IPS DF 6.9 (cell line): Measurements from ENCODE around the gene KIAA0825.
"Not testable (repeated sequence)": the region's sequence is repeated elsewhere in the genome, so short reads cannot be mapped to it uniquely, and the experiment has no call there.

Source experiments
- DNase-seq: peaks from one replicate; pipeline ENCODE4 v3.0.0-alpha.2; 2013; ENCODE audit warnings: low read depth, low spot score
- H3K27ac ChIP-seq: one replicate; pipeline ENCODE4 v1.5.1; 2013; ENCODE audit warnings: low read length, control low read depth
- H3K27me3 ChIP-seq: 2 replicates; pipeline ENCODE4 v1.6.1; 2013; ENCODE audit warnings: mild to moderate bottlenecking, low read length; ENCODE audit not compliant: control insufficient read depth, insufficient read depth
- H3K36me3 ChIP-seq: 2 replicates; pipeline ENCODE4 v1.6.1; 2013; ENCODE audit warnings: low read length; ENCODE audit not compliant: control insufficient read depth, insufficient read depth
- H3K4me1 ChIP-seq: 2 replicates; pipeline ENCODE4 v1.6.1; 2013; ENCODE audit warnings: low read length; ENCODE audit not compliant: control insufficient read depth, insufficient read depth
- H3K4me3 ChIP-seq: 2 replicates; pipeline ENCODE4 v1.5.1; 2013; ENCODE audit warnings: mild to moderate bottlenecking, low read length
- H3K9me3 ChIP-seq: 2 replicates; pipeline ENCODE4 v1.6.1; 2013; ENCODE audit warnings: low read length, inconsistent platforms; ENCODE audit not compliant: control insufficient read depth, insufficient read depth
- WGBS: extraction: QIAGEN DNeasy Blood & Tissue Kit; methylation state at CpG from one replicate; pipeline ENCODE4 v1.1.7; 2013; ENCODE audit warnings: mixed read lengths, missing lambda C conversion rate; ENCODE audit not compliant: insufficient read length, insufficient coverage; 5-methylcytosine and 5-hydroxymethylcytosine counted together

The KIAA0825 gene

GRCh38 chr5:94575196-94575595 lies 43.2 kb downstream of the KIAA0825 start:
- Histone ChIP-seq H3K4me3 (no peak overlapping the region), H3K36me3 (no peaks in the 10 kb centered on the region), H3K27ac (no peak overlapping the region), H3K27me3 (no peaks in the 10 kb centered on the region), H3K9me3 (no peaks in the 10 kb centered on the region), H3K4me1 (no peaks in the 10 kb centered on the region)
- no peak for DNase-seq
- 100% methylated on average over 2 of the region's 4 CpGs for WGBS

- H3K27ac ChIP-seq, H3K4me1 ChIP-seq, DNase-seq, H3K4me3 ChIP-seq, H3K27me3 ChIP-seq, H3K9me3 ChIP-seq, H3K36me3 ChIP-seq: not testable (repeated sequence)
- no CpG with 5 or more reads among the region's 1 CpG for WGBS
These were observed 45.1 kb downstream of the KIAA0825 start for GRCh38 chr5:94573349-94573748.

DNA sequence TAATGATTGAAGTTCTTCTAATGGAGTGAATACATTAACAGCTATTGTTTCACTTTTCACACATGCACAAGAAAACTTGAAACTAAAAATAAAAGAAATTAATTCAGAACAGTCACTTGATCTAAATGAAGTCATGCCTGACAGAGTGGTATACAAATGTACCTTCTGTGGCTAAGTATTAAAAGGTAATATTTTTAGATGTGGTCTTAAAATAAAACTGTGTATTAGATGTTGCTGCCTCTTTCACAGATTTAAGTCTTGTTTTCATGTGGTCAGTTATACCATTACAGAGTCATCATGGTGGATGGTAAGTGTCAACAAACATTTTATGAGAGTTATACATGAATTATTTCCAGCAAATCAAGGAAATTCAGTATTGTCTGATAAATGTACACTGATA lies 47.0 kb downstream of the KIAA0825 start:
- H3K9me3 ChIP-seq = no peaks in the 10 kb centered on the region
- H3K36me3 ChIP-seq = no peaks in the 10 kb centered on the region
- H3K27me3 ChIP-seq = no peaks in the 10 kb centered on the region
- H3K4me1 ChIP-seq = no peaks in the 10 kb centered on the region
- no peak overlapping the region for H3K4me3 ChIP-seq
- H3K27ac ChIP-seq = no peak overlapping the region
- no peak for DNase-seq

- no peaks in the 10 kb centered on the region for H3K27me3 ChIP-seq
- DNase-seq = no peak
- no peaks in the 10 kb centered on the region for H3K4me1 ChIP-seq
- no peak overlapping the region for H3K4me3 ChIP-seq
- no peak overlapping the region for H3K27ac ChIP-seq
- WGBS = no CpG with 5 or more reads among the region's 1 CpG
- H3K36me3 ChIP-seq = no peaks in the 10 kb centered on the region
- H3K9me3 ChIP-seq = no peaks in the 10 kb centered on the region
These were observed 53.6 kb downstream of the KIAA0825 start for GRCh38 chr5:94564812-94565211.

- H3K36me3 ChIP-seq = no peaks in the 10 kb centered on the region
- no CpG with 5 or more reads among the region's 2 CpGs for WGBS
- DNase-seq = no peak
- no peaks in the 10 kb centered on the region; the same call in 1 of the 2 replicates for H3K4me1 ChIP-seq
- no peak overlapping the region for H3K4me3 ChIP-seq
- no peaks in the 10 kb centered on the region for H3K27me3 ChIP-seq
- no peak overlapping the region for H3K27ac ChIP-seq
- H3K9me3 ChIP-seq = no peaks in the 10 kb centered on the region
These were observed 56.0 kb downstream of the KIAA0825 start for GRCh38 chr5:94562327-94562971.

DNA sequence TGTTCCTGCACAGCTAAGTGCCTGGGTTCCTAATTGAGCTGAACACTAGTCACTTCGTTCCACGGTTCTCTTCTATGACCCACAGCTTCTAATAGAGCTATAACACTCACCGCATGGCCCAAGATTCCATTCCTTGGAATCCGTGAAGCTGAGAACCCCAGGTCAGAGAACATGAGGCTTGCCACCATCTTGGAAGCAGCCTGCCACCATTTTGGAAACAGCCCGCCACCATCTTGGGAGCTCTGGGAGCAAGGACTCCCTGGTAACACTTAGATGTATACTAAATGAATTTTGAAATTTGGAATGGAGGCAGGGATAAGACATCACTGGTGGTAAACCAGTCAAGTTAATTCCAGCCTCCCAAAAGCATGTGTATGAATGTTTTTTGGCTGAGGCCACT lies 60.4 kb downstream of the KIAA0825 start:
- no CpG with 5 or more reads among the region's 5 CpGs for WGBS
- H3K4me1 ChIP-seq = no peaks in the 10 kb centered on the region; the same call in 1 of the 2 replicates
- no peak for DNase-seq
- H3K27me3 ChIP-seq = no peaks in the 10 kb centered on the region
- no peak overlapping the region for H3K27ac ChIP-seq
- no peaks in the 10 kb centered on the region for H3K9me3 ChIP-seq
- H3K36me3 ChIP-seq = no peaks in the 10 kb centered on the region
- H3K4me3 ChIP-seq = no peak overlapping the region

DNA sequence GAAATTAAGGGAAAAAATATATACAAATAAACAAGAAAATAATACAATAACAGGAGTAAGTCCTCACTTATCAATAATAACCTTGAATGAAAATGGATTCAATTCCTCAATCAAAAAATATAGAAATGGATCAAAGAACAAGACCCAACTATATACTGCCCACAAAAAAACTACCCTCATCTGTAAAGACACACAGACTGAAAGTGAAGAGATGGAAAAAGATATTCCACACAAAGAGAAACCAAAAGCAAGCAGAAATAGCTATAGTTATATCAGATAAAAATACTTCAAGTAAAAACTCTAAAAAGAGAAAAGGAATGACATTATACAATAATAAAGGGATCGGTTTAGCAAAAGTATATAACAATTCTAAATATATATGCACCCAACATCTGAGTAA lies 66.5 kb downstream of the KIAA0825 start:
- DNase-seq = no peak
- H3K4me3 ChIP-seq = no peak overlapping the region
- H3K4me1 ChIP-seq = no peaks in the 10 kb centered on the region
- no peaks in the 10 kb centered on the region for H3K27me3 ChIP-seq
- no peaks in the 10 kb centered on the region for H3K36me3 ChIP-seq
- WGBS = no CpG with 5 or more reads among the region's 1 CpG
- H3K9me3 ChIP-seq = no peaks in the 10 kb centered on the region
- H3K27ac ChIP-seq = no peak overlapping the region

GRCh38 chr5:94545870-94546625 lies 72.4 kb downstream of the KIAA0825 start:
- no CpG with 5 or more reads among the region's 4 CpGs for WGBS
- no peak for DNase-seq
- Histone ChIP-seq H3K4me3 (no peak overlapping the region), H3K36me3 (no peaks in the 10 kb centered on the region), H3K4me1 (no peaks in the 10 kb centered on the region), H3K27me3 (no peaks in the 10 kb centered on the region), H3K27ac (no peak overlapping the region), H3K9me3 (no peaks in the 10 kb centered on the region; the same call in 1 of the 2 replicates)

GRCh38 chr5:94544875-94545547 lies 73.4 kb downstream of the KIAA0825 start:
- DNase-seq = no peak
- Histone ChIP-seq H3K4me1 (no peaks in the 10 kb centered on the region), H3K9me3 (no peaks in the 10 kb centered on the region; the same call in 1 of the 2 replicates), H3K4me3 (no peak overlapping the region), H3K36me3 (no peaks in the 10 kb centered on the region), H3K27me3 (no peaks in the 10 kb centered on the region), H3K27ac (no peak overlapping the region)
- WGBS = no CpG with 5 or more reads among the region's 7 CpGs

DNA sequence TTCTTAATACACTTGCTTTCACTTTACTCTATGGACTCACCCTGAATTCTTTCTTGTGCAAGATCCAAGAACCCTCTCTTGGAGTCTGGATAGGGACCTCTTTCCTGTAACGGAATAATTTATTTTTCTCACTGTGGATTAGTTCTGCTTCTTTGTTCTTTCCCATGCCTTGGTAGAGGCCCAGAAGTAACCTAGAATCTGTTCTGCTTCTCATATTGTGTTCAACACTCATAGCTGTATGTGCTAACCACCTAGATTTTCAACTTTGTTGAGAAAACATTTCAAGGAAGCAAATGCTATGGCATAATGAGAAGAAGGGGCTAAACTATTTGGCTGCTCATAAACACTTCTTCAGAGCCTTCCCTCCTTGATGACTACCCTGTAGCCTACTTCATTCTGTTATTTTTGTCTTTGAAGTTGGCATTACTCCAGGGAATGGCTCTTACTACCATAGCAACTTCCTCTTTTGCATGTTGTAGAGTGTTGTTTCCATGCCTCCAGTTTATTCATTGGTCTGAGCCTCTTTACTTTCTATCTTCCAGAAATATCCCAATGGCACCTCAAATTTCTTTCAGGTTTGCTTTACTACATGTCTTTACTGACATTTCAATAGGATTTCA lies 74.3 kb downstream of the KIAA0825 start:
- Histone ChIP-seq H3K36me3 (no peaks in the 10 kb centered on the region), H3K4me3 (no peak overlapping the region), H3K27me3 (no peaks in the 10 kb centered on the region), H3K4me1 (no peaks in the 10 kb centered on the region), H3K9me3 (no peaks in the 10 kb centered on the region; the same call in 1 of the 2 replicates), H3K27ac (no peak overlapping the region)
- DNase-seq = no peak
- WGBS = no CpG with 5 or more reads among the region's 1 CpG
